ENCODE data around the gene EEF1AKMT2. TPM values are rescaled to one million over a fixed set of nuclear protein-coding genes. Genes with fewer than 3 reads are reported as not detected.

Gene EEF1AKMT2
- polyA plus RNA-seq, 1 of the 3 experiments (the other 2 are of a cell fraction), result 14.0 TPM

DNA sequence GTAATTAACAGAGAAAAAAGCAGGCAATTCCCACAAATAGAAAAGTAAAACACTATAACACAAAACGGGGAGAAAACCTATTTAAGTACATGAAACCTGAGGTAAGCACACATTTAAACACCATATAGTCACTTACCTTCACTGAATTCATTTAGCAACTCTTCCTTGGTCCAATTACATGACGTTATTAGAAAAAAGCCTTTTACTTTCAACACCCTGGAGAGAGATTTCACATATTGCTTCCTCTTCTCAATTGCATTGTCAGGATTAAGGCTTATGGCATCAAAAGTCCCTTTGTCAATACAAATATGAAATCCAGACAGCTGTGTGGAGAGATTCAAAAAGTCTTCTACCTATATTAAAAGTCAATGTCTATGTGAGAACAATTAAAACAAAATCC, 26.4 kb downstream of the EEF1AKMT2 start (continued):
- TF ChIP-seq GABPA (IDR thresholded peaks at IDR 0.05; ENCODE audit: low read depth) (no peak), RXRA (IDR thresholded peaks at IDR 0.05; ENCODE audit: borderline replicate concordance, low read depth) (no peak)
- TF ChIP-seq, protein P1, sequence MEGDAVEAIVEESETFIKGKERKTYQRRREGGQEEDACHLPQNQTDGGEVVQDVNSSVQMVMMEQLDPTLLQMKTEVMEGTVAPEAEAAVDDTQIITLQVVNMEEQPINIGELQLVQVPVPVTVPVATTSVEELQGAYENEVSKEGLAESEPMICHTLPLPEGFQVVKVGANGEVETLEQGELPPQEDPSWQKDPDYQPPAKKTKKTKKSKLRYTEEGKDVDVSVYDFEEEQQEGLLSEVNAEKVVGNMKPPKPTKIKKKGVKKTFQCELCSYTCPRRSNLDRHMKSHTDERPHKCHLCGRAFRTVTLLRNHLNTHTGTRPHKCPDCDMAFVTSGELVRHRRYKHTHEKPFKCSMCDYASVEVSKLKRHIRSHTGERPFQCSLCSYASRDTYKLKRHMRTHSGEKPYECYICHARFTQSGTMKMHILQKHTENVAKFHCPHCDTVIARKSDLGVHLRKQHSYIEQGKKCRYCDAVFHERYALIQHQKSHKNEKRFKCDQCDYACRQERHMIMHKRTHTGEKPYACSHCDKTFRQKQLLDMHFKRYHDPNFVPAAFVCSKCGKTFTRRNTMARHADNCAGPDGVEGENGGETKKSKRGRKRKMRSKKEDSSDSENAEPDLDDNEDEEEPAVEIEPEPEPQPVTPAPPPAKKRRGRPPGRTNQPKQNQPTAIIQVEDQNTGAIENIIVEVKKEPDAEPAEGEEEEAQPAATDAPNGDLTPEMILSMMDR (IDR thresholded peaks at IDR 0.05), result no peak

DNA sequence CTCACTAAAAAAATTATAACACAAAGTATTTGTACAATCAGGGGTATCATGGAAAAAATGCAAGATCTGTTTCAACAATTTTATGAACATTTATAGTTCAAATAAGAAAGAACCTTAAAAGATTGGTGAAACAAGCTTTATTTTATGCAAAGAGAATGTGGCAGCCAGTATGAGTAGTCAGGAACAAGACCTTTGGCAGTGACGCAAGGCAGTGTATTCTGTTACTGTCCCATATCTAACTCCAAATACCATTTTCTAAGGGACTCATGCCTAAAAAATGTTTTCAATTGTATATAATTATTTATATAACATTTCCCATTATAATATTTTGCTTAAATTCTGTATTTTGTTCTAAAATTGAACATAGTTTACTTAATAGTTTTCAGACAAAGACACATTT, 28.4 kb downstream of the EEF1AKMT2 start:
- Histone ChIP-seq H3K9me3 (no peaks in the 10 kb centered on the region), H3K9ac (no peak overlapping the region), H3K79me2 (ENCODE audit: insufficient read depth) (peaks cover 12% of the 10 kb centered on the region), H3F3A (replicated peaks; ENCODE audit: insufficient read depth) (peaks cover 12% of the 10 kb centered on the region), H3K4me3 (ENCODE audit: low read depth in 2 of 2, low read length in 1 of 2) (no peak overlapping the region), H3K27me3 (ENCODE audit: insufficient read depth) (no peaks in the 10 kb centered on the region), H3K4me1 (ENCODE audit: control insufficient read depth in 1 of 2, insufficient read depth in 2 of 2, low read depth in 1 of 2, low read length in 1 of 2) (peaks cover 0 to 8% of the 10 kb centered on the region in 2 experiments; a peak in 1 of 4 replicates), H2AFZ (ENCODE audit: low read depth) (no peak overlapping the region), H4K20me1 (ENCODE audit: insufficient read depth) (no peaks in the 10 kb centered on the region), H3K36me3 (replicated peaks in 1 of 2; ENCODE audit: control insufficient read depth in 1 of 2, insufficient read depth in 2 of 2, low read length in 1 of 2) (peaks cover 33 to 47% of the 10 kb centered on the region in 2 experiments), H3K9me2 (no peaks in the 10 kb centered on the region), H3K27ac (ENCODE audit: low read depth in 2 of 2, low read length in 1 of 2) (peak overlapping the region in 1 of 2 experiments; percentile 60; a peak in 3 of 4 replicates), H3K4me2 (no peak overlapping the region)
- DNase-seq, result no peak
- CTCF ChIA-PET, result interaction anchor here (2.1 to 2.8 kb wide), 2 partner anchors 17 to 22 kb away, joined by 7 to 8 read pairs; no protein-coding TSS in a partner anchor
- WGBS (ENCODE audit: low lambda C conversion rate), result 86% methylated on average over 1 of the region's 1 CpG
- TF ChIP-seq TAF1 (IDR thresholded peaks at IDR 0.05; ENCODE audit: borderline replicate concordance, low read depth, low read length) (no peak), FOXJ3 (CRISPR knock-in tag; IDR thresholded peaks at IDR 0.05) (no peak), FOXM1 (IDR thresholded peaks at IDR 0.05; ENCODE audit: low read depth) (no peak)
- POLR2A ChIA-PET, result no interaction called here

DNA sequence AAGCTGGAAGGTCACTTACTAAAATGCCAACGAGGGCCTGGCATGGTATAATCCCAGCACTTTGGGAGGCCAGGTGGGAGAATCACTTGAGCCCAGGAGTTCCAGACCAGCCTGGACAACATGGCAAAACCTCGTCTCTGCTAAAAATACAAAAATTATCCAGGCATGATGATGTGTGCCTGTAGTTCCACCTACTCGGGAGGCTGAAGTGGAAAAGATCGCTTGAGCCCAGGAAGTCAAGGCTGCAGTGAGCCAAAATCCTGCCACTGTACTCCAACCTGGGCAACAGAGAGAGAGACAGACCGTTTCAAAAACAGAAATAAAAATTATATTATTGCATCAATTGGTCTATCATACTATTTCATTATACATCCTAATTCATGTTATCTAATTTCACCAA, 29.4 kb downstream of the EEF1AKMT2 start:
- Histone ChIP-seq H3K27ac (ENCODE audit: low read depth in 2 of 2, low read length in 1 of 2) (no peak overlapping the region), H2AFZ (ENCODE audit: low read depth) (no peak overlapping the region), H3K4me3 (ENCODE audit: low read depth in 2 of 2, low read length in 1 of 2) (no peak overlapping the region), H3K9me3 (no peaks in the 10 kb centered on the region), H3F3A (replicated peaks; ENCODE audit: insufficient read depth) (peaks cover 12% of the 10 kb centered on the region), H3K27me3 (ENCODE audit: insufficient read depth) (no peaks in the 10 kb centered on the region), H3K36me3 (replicated peaks in 1 of 2; ENCODE audit: control insufficient read depth in 1 of 2, insufficient read depth in 2 of 2, low read length in 1 of 2) (peaks cover 40 to 48% of the 10 kb centered on the region in 2 experiments), H3K79me2 (ENCODE audit: insufficient read depth) (peaks cover 12% of the 10 kb centered on the region), H4K20me1 (ENCODE audit: insufficient read depth) (no peaks in the 10 kb centered on the region), H3K9me2 (no peaks in the 10 kb centered on the region), H3K4me2 (no peak overlapping the region), H3K4me1 (ENCODE audit: control insufficient read depth in 1 of 2, insufficient read depth in 2 of 2, low read depth in 1 of 2, low read length in 1 of 2) (peaks cover 0 to 8% of the 10 kb centered on the region in 2 experiments; a peak in 1 of 4 replicates), H3K9ac (no peak overlapping the region)
- ChIA-PET CTCF (interaction anchor here (1.1 to 2.8 kb wide), 3 partner anchors 16 to 21 kb away, joined by 3 to 8 read pairs (median 7); no protein-coding TSS in a partner anchor), POLR2A (no interaction called here)
- TF ChIP-seq SMC3 (IDR thresholded peaks at IDR 0.05; ENCODE audit: low read depth, low read length) (no peak), FOXM1 (IDR thresholded peaks at IDR 0.05; ENCODE audit: low read depth) (no peak), YY1 (IDR thresholded peaks at IDR 0.05; ENCODE audit: low read depth) (no peak)
- TF ChIP-seq, protein P2, sequence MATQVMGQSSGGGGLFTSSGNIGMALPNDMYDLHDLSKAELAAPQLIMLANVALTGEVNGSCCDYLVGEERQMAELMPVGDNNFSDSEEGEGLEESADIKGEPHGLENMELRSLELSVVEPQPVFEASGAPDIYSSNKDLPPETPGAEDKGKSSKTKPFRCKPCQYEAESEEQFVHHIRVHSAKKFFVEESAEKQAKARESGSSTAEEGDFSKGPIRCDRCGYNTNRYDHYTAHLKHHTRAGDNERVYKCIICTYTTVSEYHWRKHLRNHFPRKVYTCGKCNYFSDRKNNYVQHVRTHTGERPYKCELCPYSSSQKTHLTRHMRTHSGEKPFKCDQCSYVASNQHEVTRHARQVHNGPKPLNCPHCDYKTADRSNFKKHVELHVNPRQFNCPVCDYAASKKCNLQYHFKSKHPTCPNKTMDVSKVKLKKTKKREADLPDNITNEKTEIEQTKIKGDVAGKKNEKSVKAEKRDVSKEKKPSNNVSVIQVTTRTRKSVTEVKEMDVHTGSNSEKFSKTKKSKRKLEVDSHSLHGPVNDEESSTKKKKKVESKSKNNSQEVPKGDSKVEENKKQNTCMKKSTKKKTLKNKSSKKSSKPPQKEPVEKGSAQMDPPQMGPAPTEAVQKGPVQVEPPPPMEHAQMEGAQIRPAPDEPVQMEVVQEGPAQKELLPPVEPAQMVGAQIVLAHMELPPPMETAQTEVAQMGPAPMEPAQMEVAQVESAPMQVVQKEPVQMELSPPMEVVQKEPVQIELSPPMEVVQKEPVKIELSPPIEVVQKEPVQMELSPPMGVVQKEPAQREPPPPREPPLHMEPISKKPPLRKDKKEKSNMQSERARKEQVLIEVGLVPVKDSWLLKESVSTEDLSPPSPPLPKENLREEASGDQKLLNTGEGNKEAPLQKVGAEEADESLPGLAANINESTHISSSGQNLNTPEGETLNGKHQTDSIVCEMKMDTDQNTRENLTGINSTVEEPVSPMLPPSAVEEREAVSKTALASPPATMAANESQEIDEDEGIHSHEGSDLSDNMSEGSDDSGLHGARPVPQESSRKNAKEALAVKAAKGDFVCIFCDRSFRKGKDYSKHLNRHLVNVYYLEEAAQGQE (IDR thresholded peaks at IDR 0.05; ENCODE audit: low read depth, low read length), result no peak
- TF ChIP-seq, protein P3, sequence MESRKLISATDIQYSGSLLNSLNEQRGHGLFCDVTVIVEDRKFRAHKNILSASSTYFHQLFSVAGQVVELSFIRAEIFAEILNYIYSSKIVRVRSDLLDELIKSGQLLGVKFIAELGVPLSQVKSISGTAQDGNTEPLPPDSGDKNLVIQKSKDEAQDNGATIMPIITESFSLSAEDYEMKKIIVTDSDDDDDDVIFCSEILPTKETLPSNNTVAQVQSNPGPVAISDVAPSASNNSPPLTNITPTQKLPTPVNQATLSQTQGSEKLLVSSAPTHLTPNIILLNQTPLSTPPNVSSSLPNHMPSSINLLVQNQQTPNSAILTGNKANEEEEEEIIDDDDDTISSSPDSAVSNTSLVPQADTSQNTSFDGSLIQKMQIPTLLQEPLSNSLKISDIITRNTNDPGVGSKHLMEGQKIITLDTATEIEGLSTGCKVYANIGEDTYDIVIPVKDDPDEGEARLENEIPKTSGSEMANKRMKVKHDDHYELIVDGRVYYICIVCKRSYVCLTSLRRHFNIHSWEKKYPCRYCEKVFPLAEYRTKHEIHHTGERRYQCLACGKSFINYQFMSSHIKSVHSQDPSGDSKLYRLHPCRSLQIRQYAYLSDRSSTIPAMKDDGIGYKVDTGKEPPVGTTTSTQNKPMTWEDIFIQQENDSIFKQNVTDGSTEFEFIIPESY (IDR thresholded peaks at IDR 0.05; ENCODE audit: borderline replicate concordance, low read depth), result no peak
- 94% methylated on average over 5 of the region's 5 CpGs for WGBS (ENCODE audit: low lambda C conversion rate)
- no peak for DNase-seq

All from SK-N-SH (cell line).